ENCODE measurements around the gene RBM6. TPM values are rescaled to one million over a fixed set of nuclear protein-coding genes. Genes with fewer than 3 reads are reported as not detected.

Gene RBM6
- total RNA-seq, 4 donors from 2014 or later, result 89.7 to 256 (median 152) TPM

DNA sequence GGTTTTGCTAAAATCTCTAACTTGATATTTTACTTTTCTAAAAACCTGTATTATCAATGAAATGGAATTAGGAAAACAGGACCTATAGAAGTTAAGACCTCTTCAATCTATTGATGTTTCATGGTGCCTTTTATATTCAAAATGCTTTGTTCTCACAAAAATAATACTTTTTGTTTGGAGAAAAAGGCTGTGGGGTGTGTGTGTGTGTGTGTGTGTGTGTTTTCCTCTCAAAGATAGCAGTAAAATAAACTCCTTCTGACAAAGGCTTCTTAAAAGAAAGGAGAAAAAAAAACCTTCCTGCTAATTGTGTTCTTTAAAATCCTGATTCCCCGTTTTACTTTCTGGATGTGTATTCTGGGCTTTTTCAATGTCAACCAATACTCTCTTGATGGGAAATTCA, 54.5 kb downstream of the RBM6 start:
- H3K4me3 ChIP-seq, result no peak overlapping the region
- in situ Hi-C loops (cut with MboI; ENCODE audit: low pct_ligation_motif_present in 1 of 4, low pct_unique_long_range_greater_than_20kb in 1 of 4, low sequenced_read_pairs in 3 of 4) (no loop called here), intact Hi-C loops (cut with DNase I; ENCODE audit: low total_unique reads) (no loop called here)
- H3K4me1 ChIP-seq, result no peaks in the 10 kb centered on the region
- no peak overlapping the region for H3K27ac ChIP-seq
- 84 to 88% methylated on average over 1 of the region's 1 CpG for WGBS, 2 donors (ENCODE audit: low coverage in 1 of 2)
- peaks cover 0 to 2% (median 0%) of the 10 kb centered on the region in 4 donors for H3K36me3 ChIP-seq
- TF ChIP-seq POLR2A (IDR thresholded peaks at IDR 0.05) (no peak), POLR2AphosphoS5 (IDR thresholded peaks at IDR 0.05) (no peak)
- DNase-seq, result no peak
- no peaks in the 10 kb centered on the region for H3K9me3 ChIP-seq
- H3K27me3 ChIP-seq, result no peaks in the 10 kb centered on the region

GRCh38 chr3:49996016-49996415, 56.1 kb downstream of the RBM6 start:
- Histone ChIP-seq H3K36me3 (peaks cover 0 to 8% (median 0%) of the 10 kb centered on the region in 4 donors), H3K27me3 (no peaks in the 10 kb centered on the region), H3K9me3 (no peaks in the 10 kb centered on the region), H3K27ac (no peak overlapping the region), H3K4me1 (no peaks in the 10 kb centered on the region), H3K4me3 (no peak overlapping the region)
- intact Hi-C loops (cut with DNase I; ENCODE audit: low total_unique reads) (no loop called here), in situ Hi-C loops (cut with MboI; ENCODE audit: low pct_ligation_motif_present in 1 of 4, low pct_unique_long_range_greater_than_20kb in 1 of 4, low sequenced_read_pairs in 3 of 4) (no loop called here)
- TF ChIP-seq POLR2AphosphoS5 (IDR thresholded peaks at IDR 0.05), result no peak
- no peak for TF ChIP-seq POLR2A (IDR thresholded peaks at IDR 0.05)
- TF ChIP-seq EP300 (IDR thresholded peaks at IDR 0.05; ENCODE audit: low read depth), result no peak
- no peak for DNase-seq
- 94 to 100% methylated on average over 2 of the region's 2 CpGs for WGBS, 2 donors (ENCODE audit: low coverage in 1 of 2)

DNA sequence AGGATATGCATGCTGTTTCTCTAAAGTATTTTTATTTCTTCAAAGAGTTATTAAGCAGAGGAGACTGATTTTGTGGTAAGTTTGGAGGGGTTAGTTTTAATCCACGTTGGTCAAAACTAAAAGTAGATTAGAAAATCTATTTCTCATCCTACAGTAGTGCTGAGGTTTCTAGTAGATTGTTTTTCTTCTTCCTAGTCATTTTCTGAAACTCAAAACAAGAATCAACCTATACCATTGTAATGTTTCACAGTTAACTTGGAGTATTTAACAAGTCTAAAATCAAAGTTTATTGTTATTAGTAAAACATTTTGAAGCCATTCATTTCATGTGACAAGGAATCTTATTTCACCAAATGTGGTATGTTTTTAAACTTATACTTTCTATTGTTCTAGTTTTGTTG, 57.9 kb downstream of the RBM6 start:
- WGBS, 2 donors (ENCODE audit: low coverage in 1 of 2), result 59 to 83% methylated on average over 1 of the region's 1 CpG
- H3K9me3 ChIP-seq, result no peaks in the 10 kb centered on the region
- no peaks in the 10 kb centered on the region for H3K4me1 ChIP-seq
- H3K27me3 ChIP-seq, result no peaks in the 10 kb centered on the region
- no peak for DNase-seq
- H3K4me3 ChIP-seq, result no peak overlapping the region
- TF ChIP-seq EP300 (IDR thresholded peaks at IDR 0.05; ENCODE audit: low read depth) (no peak), POLR2A (IDR thresholded peaks at IDR 0.05) (no peak), CTCF (IDR thresholded peaks at IDR 0.05) (no peak), POLR2AphosphoS5 (IDR thresholded peaks at IDR 0.05) (no peak)
- H3K36me3 ChIP-seq, result peaks cover 0 to 8% (median 0%) of the 10 kb centered on the region in 4 donors
- intact Hi-C loops (cut with DNase I; ENCODE audit: low total_unique reads) (no loop called here), in situ Hi-C loops (cut with MboI; ENCODE audit: low pct_ligation_motif_present in 1 of 4, low pct_unique_long_range_greater_than_20kb in 1 of 4, low sequenced_read_pairs in 3 of 4) (no loop called here)
- no peak overlapping the region for H3K27ac ChIP-seq

- Histone ChIP-seq H3K27ac (no peak overlapping the region), H3K9me3 (no peaks in the 10 kb centered on the region), H3K4me1 (no peaks in the 10 kb centered on the region), H3K4me3 (no peak overlapping the region), H3K36me3 (peaks cover 0 to 8% (median 0%) of the 10 kb centered on the region in 4 donors), H3K27me3 (no peaks in the 10 kb centered on the region)
- in situ Hi-C loops (cut with MboI; ENCODE audit: low pct_ligation_motif_present in 1 of 4, low pct_unique_long_range_greater_than_20kb in 1 of 4, low sequenced_read_pairs in 3 of 4) (no loop called here), intact Hi-C loops (cut with DNase I; ENCODE audit: low total_unique reads) (no loop called here)
- TF ChIP-seq POLR2AphosphoS5 (IDR thresholded peaks at IDR 0.05), result no peak
- TF ChIP-seq EP300 (IDR thresholded peaks at IDR 0.05; ENCODE audit: low read depth), result no peak
- no peak for TF ChIP-seq CTCF (IDR thresholded peaks at IDR 0.05)
- TF ChIP-seq POLR2A (IDR thresholded peaks at IDR 0.05), result no peak
- 60 to 80% methylated on average over 1 to 2 of the region's 2 CpGs for WGBS, 2 donors (ENCODE audit: low coverage in 1 of 2)
- no peak for DNase-seq
These were observed 58.4 kb downstream of the RBM6 start for GRCh38 chr3:49998326-49998725.

DNA sequence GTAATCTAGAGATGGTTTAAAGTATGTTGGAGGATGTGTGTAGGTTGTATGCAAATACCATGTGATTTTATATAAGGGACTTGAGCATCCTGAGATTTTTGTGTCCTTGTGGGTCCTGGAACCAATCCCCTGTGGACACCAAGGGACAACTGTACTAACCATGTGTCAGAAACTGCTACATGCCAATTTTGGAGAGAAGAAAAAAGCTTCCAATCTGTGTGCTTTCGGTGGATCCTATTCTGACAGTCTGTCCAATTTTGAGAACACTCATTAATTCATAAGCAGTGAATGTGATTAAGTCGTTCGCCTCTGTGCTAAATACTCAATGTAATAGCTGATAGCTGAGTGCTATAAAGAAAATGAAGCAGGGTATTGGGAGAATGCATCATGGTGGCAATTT, 61.6 kb downstream of the RBM6 start:
- Histone ChIP-seq H3K36me3 (peaks cover 0 to 8% (median 0%) of the 10 kb centered on the region in 4 donors), H3K27me3 (no peaks in the 10 kb centered on the region), H3K4me3 (no peak overlapping the region), H3K27ac (no peak overlapping the region), H3K4me1 (no peaks in the 10 kb centered on the region), H3K9me3 (no peaks in the 10 kb centered on the region)
- DNase-seq, result no peak
- 97% methylated on average over 3 of the region's 3 CpGs; no CpG with 5 or more reads in 1 of the 2 donors for WGBS, 2 donors (ENCODE audit: low coverage in 1 of 2)
- intact Hi-C loops (cut with DNase I; ENCODE audit: low total_unique reads), result no loop called here
- no peak for TF ChIP-seq CTCF (IDR thresholded peaks at IDR 0.05)
- in situ Hi-C loops (cut with MboI; ENCODE audit: low pct_ligation_motif_present in 1 of 4, low pct_unique_long_range_greater_than_20kb in 1 of 4, low sequenced_read_pairs in 3 of 4), result no loop called here
